HEK293 (cell line): ENCODE data around the gene INTS6L.

ENCODE experiments used
- EGR2 ChIP-seq: fragments of 450-650 bp; formaldehyde crosslinking; IDR thresholded peaks from 2 replicates; pipeline ENCODE4 v1.5.1; 2016; ENCODE audit warnings: low read depth, missing biosample characterization, missing genetic modification characterization
- KLF1 ChIP-seq: fragments of 450-650 bp; formaldehyde crosslinking; IDR thresholded peaks from 2 replicates; pipeline ENCODE4 v1.5.1; 2016; ENCODE audit warnings: missing biosample characterization, missing genetic modification characterization
- KLF8 ChIP-seq: fragments of 450-650 bp; formaldehyde crosslinking; IDR thresholded peaks from 2 replicates; pipeline ENCODE4 v1.5.1; 2016; ENCODE audit warnings: missing biosample characterization, missing genetic modification characterization
- KLF9 ChIP-seq: fragments of 450-650 bp; formaldehyde crosslinking; IDR thresholded peaks from 2 replicates; pipeline ENCODE4 v1.5.1; 2016; ENCODE audit warnings: missing biosample characterization, missing genetic modification characterization, low read depth
- OSR2 ChIP-seq: fragments of 450-650 bp; formaldehyde crosslinking; IDR thresholded peaks from 2 replicates; pipeline ENCODE4 v1.5.1; 2016; ENCODE audit warnings: missing biosample characterization, missing genetic modification characterization
- SP2 ChIP-seq: fragments of 450-650 bp; formaldehyde crosslinking; IDR thresholded peaks from 2 replicates; pipeline ENCODE4 v1.5.1; 2016; ENCODE audit warnings: missing biosample characterization, missing genetic modification characterization
- SP3 ChIP-seq: fragments of 450-650 bp; formaldehyde crosslinking; IDR thresholded peaks from 2 replicates; pipeline ENCODE4 v1.5.1; 2016; ENCODE audit warnings: missing biosample characterization, missing genetic modification characterization
- SP7 ChIP-seq: fragments of 450-650 bp; formaldehyde crosslinking; IDR thresholded peaks from 2 replicates; pipeline ENCODE4 v1.5.1; 2016; ENCODE audit warnings: missing biosample characterization, missing genetic modification characterization
- YY1 ChIP-seq: fragments of 450-650 bp; formaldehyde crosslinking; IDR thresholded peaks from 2 replicates; pipeline ENCODE4 v1.5.1; 2018; ENCODE audit warnings: missing biosample characterization, missing genetic modification characterization
- ZBTB17 ChIP-seq: fragments of 450-650 bp; formaldehyde crosslinking; IDR thresholded peaks from 2 replicates; pipeline ENCODE4 v1.5.1; 2016; ENCODE audit warnings: missing biosample characterization, missing genetic modification characterization
- ZBTB20 ChIP-seq: fragments of 450-650 bp; formaldehyde crosslinking; IDR thresholded peaks from 2 replicates; pipeline ENCODE4 v1.5.1; 2016; ENCODE audit warnings: missing biosample characterization, missing genetic modification characterization
- ZBTB21 ChIP-seq: fragments of 450-650 bp; formaldehyde crosslinking; IDR thresholded peaks from 2 replicates; pipeline ENCODE4 v1.5.1; 2017; ENCODE audit warnings: missing biosample characterization, missing genetic modification characterization
- ZBTB8A ChIP-seq: fragments of 450-650 bp; formaldehyde crosslinking; IDR thresholded peaks from 2 replicates; pipeline ENCODE4 v1.5.1; 2016; ENCODE audit warnings: missing biosample characterization, missing genetic modification characterization
- ZFHX2 ChIP-seq: fragments of 450-650 bp; formaldehyde crosslinking; conservative IDR thresholded peaks from 2 replicates; pipeline ENCODE4 v1.5.1; 2016; ENCODE audit warnings: missing biosample characterization, missing genetic modification characterization
- ZNF175 ChIP-seq: fragments of 450-650 bp; formaldehyde crosslinking; IDR thresholded peaks from 2 replicates; pipeline ENCODE4 v1.5.1; 2016; ENCODE audit warnings: missing biosample characterization, missing genetic modification characterization
- ZNF302 ChIP-seq: fragments of 450-650 bp; formaldehyde crosslinking; IDR thresholded peaks from 2 replicates; pipeline ENCODE4 v1.5.1; 2016; ENCODE audit warnings: missing biosample characterization, missing genetic modification characterization, low read depth
- ZNF366 ChIP-seq: fragments of 450-650 bp; formaldehyde crosslinking; conservative IDR thresholded peaks from 2 replicates; pipeline ENCODE4 v1.5.1; 2016; ENCODE audit warnings: missing biosample characterization, missing genetic modification characterization
- ZNF394 ChIP-seq: fragments of 450-650 bp; formaldehyde crosslinking; IDR thresholded peaks from 2 replicates; pipeline ENCODE4 v1.5.1; 2016; ENCODE audit warnings: missing biosample characterization, missing genetic modification characterization, mild to moderate bottlenecking, moderate library complexity, borderline replicate concordance
- ZNF48 ChIP-seq: fragments of 450-650 bp; formaldehyde crosslinking; IDR thresholded peaks from 2 replicates; pipeline ENCODE4 v1.5.1; 2016; ENCODE audit warnings: missing biosample characterization, missing genetic modification characterization
- ZNF600 ChIP-seq: fragments of 450-650 bp; formaldehyde crosslinking; IDR thresholded peaks from 2 replicates; pipeline ENCODE4 v1.5.1; 2016; ENCODE audit warnings: missing biosample characterization, missing genetic modification characterization
- ZNF768 ChIP-seq: fragments of 450-650 bp; formaldehyde crosslinking; IDR thresholded peaks from 2 replicates; pipeline ENCODE4 v1.5.1; 2018; ENCODE audit warnings: missing biosample characterization, mild to moderate bottlenecking, missing genetic modification characterization
- TF ChIP-seq, protein P1 (sequence below): fragments of 450-650 bp; formaldehyde crosslinking; conservative IDR thresholded peaks from 2 replicates; pipeline ENCODE4 v1.5.1; 2016; ENCODE audit warnings: low read depth, missing biosample characterization, missing genetic modification characterization
- TF ChIP-seq, protein P2 (sequence below): fragments of 450-650 bp; formaldehyde crosslinking; IDR thresholded peaks from 2 replicates; pipeline ENCODE4 v1.5.1; 2016; ENCODE audit warnings: missing biosample characterization, missing genetic modification characterization
- TF ChIP-seq, protein P3 (sequence below): fragments of 450-650 bp; formaldehyde crosslinking; IDR thresholded peaks from 2 replicates; pipeline ENCODE4 v1.5.1; 2016; ENCODE audit warnings: missing biosample characterization, missing genetic modification characterization
- TF ChIP-seq, protein P4 (sequence below): fragments of 450-650 bp; formaldehyde crosslinking; IDR thresholded peaks from 2 replicates; pipeline ENCODE4; 2016; ENCODE audit warnings: missing biosample characterization, missing genetic modification characterization
- TF ChIP-seq, protein P5 (sequence below): fragments of 450-650 bp; formaldehyde crosslinking; IDR thresholded peaks from 2 replicates; pipeline ENCODE4 v1.5.1; 2017; ENCODE audit warnings: missing biosample characterization, missing genetic modification characterization
- TF ChIP-seq, protein P6 (sequence below): fragments of 450-650 bp; formaldehyde crosslinking; IDR thresholded peaks from 2 replicates; pipeline ENCODE4 v1.5.1; 2017; ENCODE audit warnings: missing biosample characterization, mild to moderate bottlenecking, missing genetic modification characterization, moderate library complexity

INTS6L gene

DNA sequence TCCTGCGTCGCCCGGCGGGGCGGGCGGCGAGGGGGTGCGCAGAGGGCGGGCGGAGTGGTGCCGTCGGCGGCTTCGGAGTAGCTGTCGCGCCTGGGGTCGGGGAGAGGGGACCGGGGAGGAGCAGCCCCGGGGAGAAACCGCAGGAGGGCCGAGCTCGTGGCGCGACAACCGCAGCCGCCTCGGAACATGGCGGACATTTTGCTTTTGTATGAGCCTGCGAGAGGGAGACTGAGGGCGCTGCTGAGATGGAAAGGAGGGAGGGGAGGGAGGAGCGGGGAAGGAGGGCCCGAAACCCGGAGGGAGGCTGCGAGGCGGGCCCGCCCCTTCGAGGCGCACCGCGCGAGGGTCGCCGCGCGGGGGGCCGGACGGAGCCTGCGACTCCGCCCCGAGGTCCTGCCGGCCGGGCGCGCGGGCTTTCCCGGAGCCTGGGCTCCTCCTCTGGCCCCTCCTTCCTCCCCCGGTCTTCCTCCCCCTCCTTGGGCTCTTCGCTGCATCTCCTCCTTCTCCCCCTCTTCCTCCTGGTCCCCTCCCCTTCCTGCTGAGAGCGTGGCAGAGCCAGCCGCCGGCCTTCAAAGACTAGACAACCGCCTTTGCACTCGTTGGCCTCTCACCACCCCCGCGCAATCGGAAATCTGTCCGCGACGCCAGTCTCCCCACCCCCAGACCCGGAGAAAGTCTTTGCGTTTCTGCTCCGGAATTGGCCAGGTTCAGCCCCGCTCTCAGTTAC, 1.1 kb downstream of the INTS6L start (continued):
- TF ChIP-seq, protein P1, sequence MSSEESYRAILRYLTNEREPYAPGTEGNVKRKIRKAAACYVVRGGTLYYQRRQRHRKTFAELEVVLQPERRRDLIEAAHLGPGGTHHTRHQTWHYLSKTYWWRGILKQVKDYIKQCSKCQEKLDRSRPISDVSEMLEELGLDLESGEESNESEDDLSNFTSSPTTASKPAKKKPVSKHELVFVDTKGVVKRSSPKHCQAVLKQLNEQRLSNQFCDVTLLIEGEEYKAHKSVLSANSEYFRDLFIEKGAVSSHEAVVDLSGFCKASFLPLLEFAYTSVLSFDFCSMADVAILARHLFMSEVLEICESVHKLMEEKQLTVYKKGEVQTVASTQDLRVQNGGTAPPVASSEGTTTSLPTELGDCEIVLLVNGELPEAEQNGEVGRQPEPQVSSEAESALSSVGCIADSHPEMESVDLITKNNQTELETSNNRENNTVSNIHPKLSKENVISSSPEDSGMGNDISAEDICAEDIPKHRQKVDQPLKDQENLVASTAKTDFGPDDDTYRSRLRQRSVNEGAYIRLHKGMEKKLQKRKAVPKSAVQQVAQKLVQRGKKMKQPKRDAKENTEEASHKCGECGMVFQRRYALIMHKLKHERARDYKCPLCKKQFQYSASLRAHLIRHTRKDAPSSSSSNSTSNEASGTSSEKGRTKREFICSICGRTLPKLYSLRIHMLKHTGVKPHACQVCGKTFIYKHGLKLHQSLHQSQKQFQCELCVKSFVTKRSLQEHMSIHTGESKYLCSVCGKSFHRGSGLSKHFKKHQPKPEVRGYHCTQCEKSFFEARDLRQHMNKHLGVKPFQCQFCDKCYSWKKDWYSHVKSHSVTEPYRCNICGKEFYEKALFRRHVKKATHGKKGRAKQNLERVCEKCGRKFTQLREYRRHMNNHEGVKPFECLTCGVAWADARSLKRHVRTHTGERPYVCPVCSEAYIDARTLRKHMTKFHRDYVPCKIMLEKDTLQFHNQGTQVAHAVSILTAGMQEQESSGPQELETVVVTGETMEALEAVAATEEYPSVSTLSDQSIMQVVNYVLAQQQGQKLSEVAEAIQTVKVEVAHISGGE (tag by site-specific recombination) = peak; percentile 50; the same call in 1 of the 2 replicates
- TF ChIP-seq ZNF302 (no peak), ZBTB8A (tag by site-specific recombination) (peak; percentile 94), EGR2 (tag by site-specific recombination) (peak; percentile 95), ZFHX2 (tag by site-specific recombination) (peak; percentile 92), ZBTB20 (tag by site-specific recombination) (no peak), YY1 (tag by site-specific recombination) (peak; percentile 78; the same call in 1 of the 2 replicates), SP2 (tag by site-specific recombination) (peak; percentile 75), ZBTB21 (tag by site-specific recombination) (no peak), OSR2 (tag by site-specific recombination) (peak; percentile 47), ZBTB17 (tag by site-specific recombination) (peak; percentile 92), ZNF768 (tag by site-specific recombination) (no peak), KLF1 (tag by site-specific recombination) (peak; percentile 41), ZNF48 (tag by site-specific recombination) (no peak), ZNF394 (tag by site-specific recombination) (peak; percentile 91; the same call in 1 of the 2 replicates), ZNF175 (tag by site-specific recombination) (no peak), KLF9 (0 out of 2 replicates have a peak, but pooled peaks have one; percentile 42), ZNF600 (tag by site-specific recombination) (peak; percentile 87), SP7 (tag by site-specific recombination) (0 out of 2 replicates have a peak, but pooled peaks have one; percentile 19), SP3 (tag by site-specific recombination) (peak; percentile 65), ZNF366 (tag by site-specific recombination) (peak; percentile 91), KLF8 (peak; percentile 65)
- TF ChIP-seq, protein P2, sequence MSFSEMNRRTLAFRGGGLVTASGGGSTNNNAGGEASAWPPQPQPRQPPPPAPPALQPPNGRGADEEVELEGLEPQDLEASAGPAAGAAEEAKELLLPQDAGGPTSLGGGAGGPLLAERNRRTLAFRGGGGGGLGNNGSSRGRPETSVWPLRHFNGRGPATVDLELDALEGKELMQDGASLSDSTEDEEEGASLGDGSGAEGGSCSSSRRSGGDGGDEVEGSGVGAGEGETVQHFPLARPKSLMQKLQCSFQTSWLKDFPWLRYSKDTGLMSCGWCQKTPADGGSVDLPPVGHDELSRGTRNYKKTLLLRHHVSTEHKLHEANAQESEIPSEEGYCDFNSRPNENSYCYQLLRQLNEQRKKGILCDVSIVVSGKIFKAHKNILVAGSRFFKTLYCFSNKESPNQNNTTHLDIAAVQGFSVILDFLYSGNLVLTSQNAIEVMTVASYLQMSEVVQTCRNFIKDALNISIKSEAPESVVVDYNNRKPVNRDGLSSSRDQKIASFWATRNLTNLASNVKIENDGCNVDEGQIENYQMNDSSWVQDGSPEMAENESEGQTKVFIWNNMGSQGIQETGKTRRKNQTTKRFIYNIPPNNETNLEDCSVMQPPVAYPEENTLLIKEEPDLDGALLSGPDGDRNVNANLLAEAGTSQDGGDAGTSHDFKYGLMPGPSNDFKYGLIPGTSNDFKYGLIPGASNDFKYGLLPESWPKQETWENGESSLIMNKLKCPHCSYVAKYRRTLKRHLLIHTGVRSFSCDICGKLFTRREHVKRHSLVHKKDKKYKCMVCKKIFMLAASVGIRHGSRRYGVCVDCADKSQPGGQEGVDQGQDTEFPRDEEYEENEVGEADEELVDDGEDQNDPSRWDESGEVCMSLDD (tag by site-specific recombination) = peak; percentile 49; the same call in 1 of the 2 replicates
- TF ChIP-seq, protein P3, sequence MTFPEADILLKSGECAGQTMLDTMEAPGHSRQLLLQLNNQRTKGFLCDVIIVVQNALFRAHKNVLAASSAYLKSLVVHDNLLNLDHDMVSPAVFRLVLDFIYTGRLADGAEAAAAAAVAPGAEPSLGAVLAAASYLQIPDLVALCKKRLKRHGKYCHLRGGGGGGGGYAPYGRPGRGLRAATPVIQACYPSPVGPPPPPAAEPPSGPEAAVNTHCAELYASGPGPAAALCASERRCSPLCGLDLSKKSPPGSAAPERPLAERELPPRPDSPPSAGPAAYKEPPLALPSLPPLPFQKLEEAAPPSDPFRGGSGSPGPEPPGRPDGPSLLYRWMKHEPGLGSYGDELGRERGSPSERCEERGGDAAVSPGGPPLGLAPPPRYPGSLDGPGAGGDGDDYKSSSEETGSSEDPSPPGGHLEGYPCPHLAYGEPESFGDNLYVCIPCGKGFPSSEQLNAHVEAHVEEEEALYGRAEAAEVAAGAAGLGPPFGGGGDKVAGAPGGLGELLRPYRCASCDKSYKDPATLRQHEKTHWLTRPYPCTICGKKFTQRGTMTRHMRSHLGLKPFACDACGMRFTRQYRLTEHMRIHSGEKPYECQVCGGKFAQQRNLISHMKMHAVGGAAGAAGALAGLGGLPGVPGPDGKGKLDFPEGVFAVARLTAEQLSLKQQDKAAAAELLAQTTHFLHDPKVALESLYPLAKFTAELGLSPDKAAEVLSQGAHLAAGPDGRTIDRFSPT (tag by site-specific recombination) = peak; percentile 79
- TF ChIP-seq, protein P4, sequence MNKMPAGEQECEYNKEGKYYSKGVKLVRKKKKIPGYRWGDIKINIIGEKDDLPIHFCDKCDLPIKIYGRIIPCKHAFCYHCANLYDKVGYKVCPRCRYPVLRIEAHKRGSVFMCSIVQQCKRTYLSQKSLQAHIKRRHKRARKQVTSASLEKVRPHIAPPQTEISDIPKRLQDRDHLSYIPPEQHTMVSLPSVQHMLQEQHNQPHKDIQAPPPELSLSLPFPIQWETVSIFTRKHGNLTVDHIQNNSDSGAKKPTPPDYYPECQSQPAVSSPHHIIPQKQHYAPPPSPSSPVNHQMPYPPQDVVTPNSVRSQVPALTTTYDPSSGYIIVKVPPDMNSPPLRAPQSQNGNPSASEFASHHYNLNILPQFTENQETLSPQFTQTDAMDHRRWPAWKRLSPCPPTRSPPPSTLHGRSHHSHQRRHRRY = no peak
- TF ChIP-seq, protein P5, sequence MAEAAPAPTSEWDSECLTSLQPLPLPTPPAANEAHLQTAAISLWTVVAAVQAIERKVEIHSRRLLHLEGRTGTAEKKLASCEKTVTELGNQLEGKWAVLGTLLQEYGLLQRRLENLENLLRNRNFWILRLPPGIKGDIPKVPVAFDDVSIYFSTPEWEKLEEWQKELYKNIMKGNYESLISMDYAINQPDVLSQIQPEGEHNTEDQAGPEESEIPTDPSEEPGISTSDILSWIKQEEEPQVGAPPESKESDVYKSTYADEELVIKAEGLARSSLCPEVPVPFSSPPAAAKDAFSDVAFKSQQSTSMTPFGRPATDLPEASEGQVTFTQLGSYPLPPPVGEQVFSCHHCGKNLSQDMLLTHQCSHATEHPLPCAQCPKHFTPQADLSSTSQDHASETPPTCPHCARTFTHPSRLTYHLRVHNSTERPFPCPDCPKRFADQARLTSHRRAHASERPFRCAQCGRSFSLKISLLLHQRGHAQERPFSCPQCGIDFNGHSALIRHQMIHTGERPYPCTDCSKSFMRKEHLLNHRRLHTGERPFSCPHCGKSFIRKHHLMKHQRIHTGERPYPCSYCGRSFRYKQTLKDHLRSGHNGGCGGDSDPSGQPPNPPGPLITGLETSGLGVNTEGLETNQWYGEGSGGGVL (tag by site-specific recombination) = peak; percentile 97
- TF ChIP-seq, protein P6, sequence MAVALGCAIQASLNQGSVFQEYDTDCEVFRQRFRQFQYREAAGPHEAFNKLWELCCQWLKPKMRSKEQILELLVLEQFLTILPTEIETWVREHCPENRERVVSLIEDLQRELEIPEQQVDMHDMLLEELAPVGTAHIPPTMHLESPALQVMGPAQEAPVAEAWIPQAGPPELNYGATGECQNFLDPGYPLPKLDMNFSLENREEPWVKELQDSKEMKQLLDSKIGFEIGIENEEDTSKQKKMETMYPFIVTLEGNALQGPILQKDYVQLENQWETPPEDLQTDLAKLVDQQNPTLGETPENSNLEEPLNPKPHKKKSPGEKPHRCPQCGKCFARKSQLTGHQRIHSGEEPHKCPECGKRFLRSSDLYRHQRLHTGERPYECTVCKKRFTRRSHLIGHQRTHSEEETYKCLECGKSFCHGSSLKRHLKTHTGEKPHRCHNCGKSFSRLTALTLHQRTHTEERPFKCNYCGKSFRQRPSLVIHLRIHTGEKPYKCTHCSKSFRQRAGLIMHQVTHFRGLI (tag by site-specific recombination) = peak; percentile 65; the same call in 1 of the 2 replicates
